HS-5 (cell line): Measurements from ENCODE around the gene WFDC10A.
A peak's percentile ranks its signal among the peaks of the same experiment; 100 is the strongest.
"Not testable (repeated sequence)": the region's sequence is repeated elsewhere in the genome, so short reads cannot be mapped to it uniquely, and the experiment has no call there.

Source experiments
- DNase-seq: peaks from one replicate; pipeline ENCODE4 v3.0.0-alpha.2; 2012; ENCODE audit warnings: low read depth

The WFDC10A gene

GRCh38 chr20:45629496-45630100 lies at the start of gene WFDC10A:
TSS of gene WFDC10A (plus strand) at chr20:45629739. CDS start at chr20:45629814, 75 bp downstream.
- DNase-seq, result no peak

DNA sequence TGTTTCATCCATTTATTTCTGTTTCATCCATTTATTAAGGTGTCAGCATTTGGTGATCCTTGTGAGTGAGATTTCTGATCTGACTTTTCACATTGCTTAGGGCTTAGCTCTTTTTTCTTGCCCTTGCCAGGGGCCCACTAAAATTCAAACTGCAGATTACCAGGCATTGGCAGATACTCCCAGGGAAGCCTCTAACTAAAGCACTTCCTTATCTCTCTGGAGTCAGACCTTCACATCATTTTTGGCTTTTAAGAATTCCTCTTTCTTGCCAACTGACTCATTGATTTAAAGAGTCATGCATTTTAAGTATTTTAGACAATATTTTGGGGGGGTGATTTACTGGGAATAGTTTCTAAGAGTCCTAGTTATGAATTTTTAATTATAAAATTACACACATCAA lies 47.8 kb upstream of the WFDC10A start:
- DNase-seq, result no peak

DNA sequence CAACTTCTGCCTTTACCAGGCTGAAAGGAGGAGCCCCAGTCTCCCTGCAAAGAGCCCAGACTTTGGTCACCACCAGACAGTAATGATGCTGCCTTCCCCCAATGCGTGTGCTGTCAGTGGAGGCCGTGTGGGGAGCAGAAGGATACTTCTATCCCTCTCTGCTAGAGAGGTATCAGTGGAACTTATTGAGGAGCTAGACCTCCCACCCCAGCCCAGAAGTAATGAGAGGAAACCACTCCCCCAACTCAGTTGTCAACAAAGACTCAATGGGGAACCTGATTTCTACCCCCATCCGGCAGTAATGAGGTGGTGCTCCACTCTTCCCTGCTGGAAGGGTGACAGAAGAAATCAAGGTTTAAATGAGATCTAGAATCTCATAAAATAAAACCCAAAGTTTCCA lies 46.0 kb upstream of the WFDC10A start:
- no peak for DNase-seq

DNA sequence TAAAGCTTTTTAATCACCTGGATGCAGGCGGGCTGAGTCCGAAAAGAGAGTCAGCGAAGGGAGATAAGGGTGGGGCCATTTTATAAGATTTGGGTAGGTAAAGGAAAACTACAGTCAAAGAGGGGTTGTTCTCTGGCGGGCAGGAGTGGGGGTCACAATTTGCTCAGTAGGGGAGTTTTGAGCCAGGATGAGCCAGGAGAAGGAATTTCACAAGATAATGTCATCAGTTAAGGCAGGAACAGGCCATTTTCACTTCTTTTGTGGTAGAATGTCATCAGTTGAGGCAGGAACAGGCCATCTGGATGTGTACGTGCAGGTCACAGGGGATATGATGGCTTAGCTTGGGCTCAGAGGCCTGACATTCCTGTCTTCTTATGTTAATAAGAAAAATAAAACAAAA lies 45.2 kb upstream of the WFDC10A start:
- DNase-seq, result not testable (repeated sequence)

DNA sequence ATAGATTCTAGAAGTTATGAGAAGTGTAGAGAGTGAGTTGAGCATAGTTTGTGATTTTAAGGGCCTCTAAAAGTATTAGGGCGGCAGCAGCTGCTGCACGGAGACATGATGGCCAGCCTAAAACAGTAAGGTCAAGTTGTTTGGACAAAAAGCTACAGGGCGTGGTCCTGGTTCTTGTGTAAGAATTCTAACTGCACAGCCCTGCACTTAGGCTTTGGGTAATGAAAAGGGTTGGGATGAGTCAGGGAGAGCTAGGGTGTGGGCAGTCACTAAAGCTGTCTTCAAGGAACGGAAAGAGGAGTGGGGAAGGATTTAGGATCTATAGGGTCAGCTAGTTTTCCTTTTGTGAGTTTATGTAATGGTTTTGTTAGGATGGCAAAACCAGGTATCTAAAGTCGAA lies 43.6 kb upstream of the WFDC10A start:
- not testable (repeated sequence) for DNase-seq

GRCh38 chr20:45588800-45589199 lies 40.7 kb upstream of the WFDC10A start:
- no peak for DNase-seq

- no peak for DNase-seq
These were observed 39.8 kb upstream of the WFDC10A start for GRCh38 chr20:45589725-45590124.

DNA sequence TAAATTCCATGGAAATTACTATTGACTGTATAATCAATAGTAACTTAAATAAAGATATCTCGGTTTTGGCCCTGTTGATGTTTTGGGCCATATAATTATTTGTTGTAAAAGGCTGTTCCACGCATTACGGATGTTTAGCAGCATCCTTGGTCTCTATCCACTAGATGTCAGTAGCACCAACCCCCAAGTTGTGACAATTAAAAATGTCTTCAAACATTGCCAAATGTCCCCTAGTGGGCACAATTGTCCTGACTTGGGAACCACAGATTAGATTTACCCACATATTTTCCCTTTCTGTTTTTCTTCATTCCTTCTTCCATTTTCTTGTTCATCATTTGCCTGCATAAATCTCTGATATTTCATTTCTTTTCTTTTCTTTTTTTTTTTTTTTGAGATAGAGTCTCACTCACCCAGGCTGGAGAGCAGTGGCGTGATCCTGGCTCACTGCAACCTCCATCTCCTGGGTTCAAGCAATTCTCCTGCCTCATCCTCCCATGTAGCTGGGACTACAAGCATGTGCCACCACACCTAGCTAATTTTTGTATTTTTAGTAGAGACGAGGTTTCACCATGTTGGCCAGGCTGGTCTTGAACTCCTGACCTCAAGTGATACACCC lies 36.9 kb upstream of the WFDC10A start:
- DNase-seq, result peak; percentile 53

DNA sequence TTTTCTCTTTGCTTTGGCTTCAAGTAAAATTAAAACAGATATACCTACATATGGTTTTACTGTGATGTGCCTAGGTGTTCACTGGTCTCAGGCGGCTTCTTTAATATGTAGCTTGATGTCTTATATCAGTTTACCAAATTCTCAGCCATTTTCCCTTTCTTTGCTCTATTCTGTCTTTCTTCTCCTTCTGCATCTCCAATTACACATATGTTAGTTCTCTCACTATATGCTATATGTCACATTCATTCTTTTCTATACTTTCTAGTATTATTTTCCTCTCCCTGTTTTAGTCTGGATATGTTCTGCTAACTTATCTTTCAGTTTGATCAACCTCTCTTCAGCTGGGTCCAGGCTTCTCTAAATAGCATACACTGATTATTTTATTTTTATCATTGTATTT lies 36.0 kb upstream of the WFDC10A start:
- DNase-seq, result no peak

GRCh38 chr20:45595235-45595634 lies 34.3 kb upstream of the WFDC10A start:
- no peak for DNase-seq

DNA sequence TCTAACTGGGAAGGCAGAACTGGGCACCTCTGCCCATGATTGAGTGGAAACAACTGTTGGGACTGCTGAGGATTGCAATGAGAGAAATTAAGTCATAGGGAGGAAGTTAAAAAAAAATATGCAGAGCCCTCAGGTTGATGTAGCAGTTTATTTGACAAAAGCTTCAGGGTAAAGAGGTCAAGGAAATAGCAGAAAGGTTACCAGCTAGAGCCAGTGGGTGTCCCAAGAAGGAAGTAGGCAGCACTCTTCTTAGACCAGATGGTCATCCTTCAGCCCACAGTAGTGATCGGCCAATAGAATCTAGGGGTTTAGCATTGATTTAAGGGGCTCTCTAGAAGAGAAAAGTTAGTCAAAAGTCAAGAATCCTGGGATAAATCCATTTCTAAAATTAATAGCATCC lies 21.7 kb upstream of the WFDC10A start:
- DNase-seq, result no peak

DNA sequence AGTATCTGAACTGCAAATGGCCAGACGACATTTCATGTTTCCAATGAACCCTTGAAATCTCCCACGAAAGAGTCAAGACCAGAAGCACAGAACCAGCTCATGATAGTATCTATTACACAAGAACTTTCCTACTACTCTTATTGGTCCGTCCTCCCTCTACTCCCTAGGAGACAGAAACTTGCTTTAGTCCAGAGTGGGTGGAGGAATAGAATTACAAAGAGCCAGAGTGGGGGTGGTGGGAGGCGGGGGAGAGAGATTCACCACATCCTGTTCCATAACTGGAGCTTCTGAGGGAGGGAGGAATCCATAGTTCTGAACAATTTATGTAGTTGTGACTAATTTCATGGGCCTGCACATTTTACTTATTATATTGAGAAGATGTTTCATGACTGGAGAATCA lies 18.5 kb upstream of the WFDC10A start:
- DNase-seq, result peak; percentile 79

DNA sequence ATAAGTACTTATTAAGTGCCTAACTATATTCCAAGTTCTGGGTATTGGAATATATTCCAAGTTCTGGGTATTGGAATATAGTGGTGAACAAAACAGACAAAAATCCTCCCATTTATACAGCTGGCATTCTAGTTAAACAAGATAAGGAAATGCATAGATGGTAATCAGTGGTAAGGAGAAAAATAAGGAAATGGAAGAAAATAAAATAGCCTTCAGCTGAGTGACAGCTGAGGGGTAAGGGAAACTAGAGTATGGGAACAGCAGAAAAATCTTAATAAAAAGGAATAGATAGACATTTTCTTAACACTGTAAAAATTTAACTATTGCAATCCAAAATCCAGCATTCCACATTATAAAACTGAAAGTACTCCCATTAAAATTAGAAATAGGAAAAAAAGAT lies 17.2 kb upstream of the WFDC10A start:
- DNase-seq, result no peak

GRCh38 chr20:45617591-45617990 lies 11.9 kb upstream of the WFDC10A start:
- no peak for DNase-seq

DNA sequence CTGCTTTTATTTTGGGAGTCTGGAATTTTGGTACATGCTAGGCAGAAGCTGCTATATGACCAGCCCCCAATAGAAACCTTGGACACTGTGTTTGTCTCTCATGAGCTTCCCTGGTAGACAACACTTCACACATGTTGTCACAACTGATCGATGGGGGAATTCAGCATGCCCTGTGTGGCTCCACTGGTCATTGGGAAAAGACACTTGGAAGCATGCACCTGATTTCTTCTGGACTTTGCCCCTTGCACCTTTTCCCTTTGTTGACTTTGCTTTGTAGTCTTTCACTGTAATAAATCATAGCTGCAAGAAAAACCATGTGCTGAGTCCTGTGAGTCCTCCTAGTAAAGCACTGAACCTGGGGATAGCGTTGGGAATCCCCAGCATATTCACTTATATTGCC lies 7.9 kb upstream of the WFDC10A start:
- no peak for DNase-seq

GRCh38 chr20:45626540-45626939 lies 3.0 kb upstream of the WFDC10A start:
- no peak for DNase-seq

DNA sequence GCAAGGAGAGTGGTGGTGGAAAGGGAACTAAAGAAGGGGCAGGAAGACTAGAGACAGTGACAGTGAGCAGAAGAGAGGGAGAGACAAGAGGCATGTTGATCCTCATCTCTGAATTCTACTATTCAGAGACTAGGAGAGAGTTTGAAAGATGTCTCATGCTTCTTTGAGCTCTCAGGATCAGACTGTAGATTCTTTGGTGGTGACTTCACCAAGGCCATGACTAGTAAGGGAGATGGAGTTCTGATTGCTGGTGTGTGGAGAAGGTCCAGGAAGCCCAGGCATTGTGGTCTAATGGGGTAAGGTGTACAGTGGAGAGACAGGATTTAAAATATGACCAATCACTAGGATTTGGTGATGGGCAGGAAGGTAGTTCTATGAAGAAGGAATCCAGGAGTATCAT lies 832 bp downstream of the WFDC10A start:
- DNase-seq, result no peak

DNA sequence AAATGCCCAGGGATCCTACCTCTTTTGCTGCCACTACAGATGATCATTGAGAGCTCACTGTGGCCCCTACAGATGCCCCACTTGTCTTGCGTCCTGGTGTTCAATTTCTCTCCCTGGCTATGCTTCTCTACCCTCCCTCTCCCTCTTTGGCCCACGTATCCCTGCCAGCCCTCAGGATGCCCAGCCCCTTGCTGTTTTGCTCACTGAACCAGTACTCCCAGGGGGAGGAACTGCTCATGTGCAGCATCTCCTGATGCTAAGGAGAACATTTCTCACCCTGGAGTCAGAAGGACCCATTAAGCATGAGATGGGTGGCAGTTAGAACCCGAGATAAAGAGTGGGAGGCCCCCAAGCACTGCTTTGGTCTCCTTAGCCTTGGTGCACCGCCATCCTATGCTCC lies 1.6 kb downstream of the WFDC10A start, which contains the start of gene WFDC9:
WFDC9 (minus strand) TSS at position 101 of the 400 bp plus-strand sequence. CDS start 21,103 bp downstream, outside the sequence.
- no peak for DNase-seq

DNA sequence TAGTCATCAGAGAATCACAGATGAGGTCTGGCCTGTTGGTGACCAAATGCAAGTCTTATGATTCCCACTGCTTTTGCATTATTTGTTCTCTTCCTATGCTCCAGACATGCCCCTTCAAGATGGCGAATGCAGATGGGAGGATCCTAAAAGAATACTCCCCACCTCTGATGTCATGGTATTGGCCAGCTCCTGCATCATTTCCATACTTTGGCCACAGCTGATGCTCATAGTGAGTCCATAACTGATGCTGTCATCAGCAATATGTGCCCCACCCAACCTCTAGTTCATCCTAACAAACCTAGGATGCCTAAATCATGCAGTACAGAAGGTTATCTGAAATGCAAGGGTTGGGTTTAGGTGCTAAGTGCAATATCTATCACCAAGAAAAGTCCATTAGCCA lies 7.0 kb downstream of the WFDC10A start:
- DNase-seq, result no peak

GRCh38 chr20:45639687-45640086 lies 10.1 kb downstream of the WFDC10A start:
- DNase-seq, result no peak

DNA sequence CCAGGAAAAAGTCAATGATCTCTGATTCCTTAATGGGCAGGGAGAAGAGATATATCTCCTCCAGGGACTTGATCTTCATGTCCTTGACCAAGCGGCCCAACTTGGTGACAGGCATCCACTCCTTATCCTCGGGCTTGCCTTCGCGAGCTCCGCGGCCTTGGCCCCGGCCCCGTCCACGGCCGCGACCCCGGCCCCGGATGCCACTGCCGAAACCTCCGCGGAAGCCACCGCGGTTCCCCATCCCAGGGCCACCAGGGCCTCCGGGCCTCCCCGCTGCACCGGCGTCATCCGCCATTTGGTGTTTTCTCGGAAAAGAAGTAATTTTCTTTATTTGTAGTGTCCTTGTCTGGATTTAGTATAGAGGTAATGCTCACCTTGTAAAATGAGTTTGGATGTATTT lies 11.5 kb downstream of the WFDC10A start:
- not testable (repeated sequence) for DNase-seq

GRCh38 chr20:45645869-45646268 lies 16.3 kb downstream of the WFDC10A start:
- DNase-seq, result not testable (repeated sequence)

DNA sequence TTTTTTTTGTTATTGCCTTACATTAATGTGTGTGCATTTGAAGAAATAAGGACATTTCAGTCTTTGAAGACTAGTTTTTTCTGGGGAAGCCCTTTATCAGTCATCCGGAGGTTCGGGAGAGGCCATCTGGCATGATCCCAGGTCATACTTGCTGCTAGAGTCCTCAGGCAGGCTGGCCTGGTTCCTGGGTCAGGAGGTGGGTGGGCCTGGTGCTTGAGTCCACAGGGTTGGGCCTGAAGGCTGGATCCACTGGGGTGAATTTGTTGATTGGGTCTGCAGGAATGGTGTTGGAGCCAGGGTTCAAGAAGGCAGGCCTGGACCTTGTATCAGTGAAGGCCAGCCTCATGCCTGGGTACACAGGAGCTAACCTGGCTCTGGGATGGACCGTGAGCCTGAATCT lies 17.3 kb downstream of the WFDC10A start:
- DNase-seq, result no peak

GRCh38 chr20:45647441-45648050 lies 18.0 kb downstream of the WFDC10A start:
- DNase-seq, result no peak
